ENCODE results near the gene GALR3.

The GALR3 gene

GRCh38 chr22:37778370-37779009 lies 44.7 kb upstream of the GALR3 start:
- no peaks in the 10 kb centered on the region; the same call in 1 of the 2 replicates for H3K36me3 ChIP-seq (ENCODE audit: control insufficient read depth, insufficient read depth, low read length)
- H3K27me3 ChIP-seq (replicated peaks; ENCODE audit: control insufficient read depth, insufficient read depth, low read length): no peaks in the 10 kb centered on the region
- no peak for DNase-seq (ENCODE audit: extremely low read depth, insufficient read length)
- TF ChIP-seq, protein P1, sequence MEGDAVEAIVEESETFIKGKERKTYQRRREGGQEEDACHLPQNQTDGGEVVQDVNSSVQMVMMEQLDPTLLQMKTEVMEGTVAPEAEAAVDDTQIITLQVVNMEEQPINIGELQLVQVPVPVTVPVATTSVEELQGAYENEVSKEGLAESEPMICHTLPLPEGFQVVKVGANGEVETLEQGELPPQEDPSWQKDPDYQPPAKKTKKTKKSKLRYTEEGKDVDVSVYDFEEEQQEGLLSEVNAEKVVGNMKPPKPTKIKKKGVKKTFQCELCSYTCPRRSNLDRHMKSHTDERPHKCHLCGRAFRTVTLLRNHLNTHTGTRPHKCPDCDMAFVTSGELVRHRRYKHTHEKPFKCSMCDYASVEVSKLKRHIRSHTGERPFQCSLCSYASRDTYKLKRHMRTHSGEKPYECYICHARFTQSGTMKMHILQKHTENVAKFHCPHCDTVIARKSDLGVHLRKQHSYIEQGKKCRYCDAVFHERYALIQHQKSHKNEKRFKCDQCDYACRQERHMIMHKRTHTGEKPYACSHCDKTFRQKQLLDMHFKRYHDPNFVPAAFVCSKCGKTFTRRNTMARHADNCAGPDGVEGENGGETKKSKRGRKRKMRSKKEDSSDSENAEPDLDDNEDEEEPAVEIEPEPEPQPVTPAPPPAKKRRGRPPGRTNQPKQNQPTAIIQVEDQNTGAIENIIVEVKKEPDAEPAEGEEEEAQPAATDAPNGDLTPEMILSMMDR (IDR thresholded peaks at IDR 0.05; ENCODE audit: insufficient read depth, low read length, poor library complexity, severe bottlenecking): no peak
- H3K4me3 ChIP-seq (replicated peaks; ENCODE audit: low read depth, low read length): no peak overlapping the region

GRCh38 chr22:37781434-37782059 lies 41.6 kb upstream of the GALR3 start:
- Histone ChIP-seq H3K36me3 (ENCODE audit: control insufficient read depth, insufficient read depth, low read length) (no peaks in the 10 kb centered on the region), H3K27me3 (replicated peaks; ENCODE audit: control insufficient read depth, insufficient read depth, low read length) (no peaks in the 10 kb centered on the region), H3K4me3 (replicated peaks; ENCODE audit: low read depth, low read length) (no peak overlapping the region)
- TF ChIP-seq, protein P1 (IDR thresholded peaks at IDR 0.05; ENCODE audit: insufficient read depth, low read length, poor library complexity, severe bottlenecking): no peak
- DNase-seq (ENCODE audit: extremely low read depth, insufficient read length): no peak

DNA sequence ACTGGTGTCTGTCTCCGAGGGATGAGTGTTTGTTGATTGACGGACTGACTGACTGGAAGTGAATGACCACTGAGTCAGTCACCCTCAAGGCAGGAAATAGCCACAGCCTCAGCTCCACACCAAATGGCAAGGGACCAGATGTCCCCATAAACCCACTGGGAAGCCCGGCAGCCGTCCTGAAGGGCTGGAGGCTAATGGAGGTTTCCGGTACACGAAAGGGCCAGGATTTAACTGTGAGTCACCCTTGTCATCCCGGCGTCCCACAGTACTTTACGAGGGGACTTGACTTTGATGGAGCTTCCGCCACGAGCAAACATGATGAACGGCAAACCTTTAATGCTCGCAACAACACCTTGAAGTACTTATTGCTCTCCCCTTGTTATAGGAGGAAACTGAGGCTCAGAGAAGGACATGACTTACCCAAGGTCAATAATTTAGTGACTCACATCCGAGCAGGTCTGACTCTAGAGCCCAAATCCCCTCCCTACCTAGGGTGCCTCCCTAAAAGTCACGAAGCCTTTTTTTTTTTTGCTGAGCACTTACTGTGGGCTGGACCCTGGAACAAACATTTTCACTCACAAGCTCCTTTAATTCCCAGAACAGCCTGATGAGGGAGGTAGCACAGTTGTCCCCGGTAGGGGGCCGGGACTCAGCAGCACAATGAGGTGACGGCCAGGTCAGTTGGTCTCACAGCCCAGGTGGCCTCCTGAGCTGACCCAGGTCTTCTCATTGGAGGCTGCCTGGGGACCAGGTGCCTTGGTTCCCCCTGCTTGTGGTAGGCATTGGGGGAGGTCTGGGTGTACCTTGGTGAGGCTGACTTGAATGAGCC lies 40.6 kb upstream of the GALR3 start:
- no peaks in the 10 kb centered on the region for H3K27me3 ChIP-seq (replicated peaks; ENCODE audit: control insufficient read depth, insufficient read depth, low read length)
- H3K36me3 ChIP-seq (ENCODE audit: control insufficient read depth, insufficient read depth, low read length): no peaks in the 10 kb centered on the region
- TF ChIP-seq, protein P1 (IDR thresholded peaks at IDR 0.05; ENCODE audit: insufficient read depth, low read length, poor library complexity, severe bottlenecking): peak; percentile 10
- no peak for DNase-seq (ENCODE audit: extremely low read depth, insufficient read length)
- H3K4me3 ChIP-seq (replicated peaks; ENCODE audit: low read depth, low read length): no peak overlapping the region

GRCh38 chr22:37784829-37785495 lies 38.2 kb upstream of the GALR3 start:
- no peak overlapping the region for H3K4me3 ChIP-seq (replicated peaks; ENCODE audit: low read depth, low read length)
- H3K27me3 ChIP-seq (replicated peaks; ENCODE audit: control insufficient read depth, insufficient read depth, low read length): no peaks in the 10 kb centered on the region
- TF ChIP-seq, protein P1 (IDR thresholded peaks at IDR 0.05; ENCODE audit: insufficient read depth, low read length, poor library complexity, severe bottlenecking): no peak
- no peaks in the 10 kb centered on the region for H3K36me3 ChIP-seq (ENCODE audit: control insufficient read depth, insufficient read depth, low read length)
- DNase-seq (ENCODE audit: extremely low read depth, insufficient read length): no peak

- Histone ChIP-seq H3K36me3 (ENCODE audit: control insufficient read depth, insufficient read depth, low read length) (no peaks in the 10 kb centered on the region), H3K27me3 (replicated peaks; ENCODE audit: control insufficient read depth, insufficient read depth, low read length) (no peaks in the 10 kb centered on the region), H3K4me3 (replicated peaks; ENCODE audit: low read depth, low read length) (no peak overlapping the region)
- DNase-seq (ENCODE audit: extremely low read depth, insufficient read length): no peak
- TF ChIP-seq, protein P1 (IDR thresholded peaks at IDR 0.05; ENCODE audit: insufficient read depth, low read length, poor library complexity, severe bottlenecking): no peak
Observed at GRCh38 chr22:37790234-37790633, 32.9 kb upstream of the GALR3 start.

All from GM06990 (cell line).